ENCODE results near the gene DPF3.

Gene DPF3

GRCh38 chr14:72715215-72715849, 178.6 kb downstream of the DPF3 start:
- in situ Hi-C loops (cut with HindIII; ENCODE audit: low sequenced_read_pairs) = loop anchor here (5.0 kb wide), 1 partner anchor 38 kb away; no protein-coding TSS in a partner anchor
- H3K4me3 ChIP-seq (ENCODE audit: low read depth, low read length) = no peak overlapping the region
- no peak for DNase-seq (ENCODE audit: low read depth)
- TF ChIP-seq, protein P1, sequence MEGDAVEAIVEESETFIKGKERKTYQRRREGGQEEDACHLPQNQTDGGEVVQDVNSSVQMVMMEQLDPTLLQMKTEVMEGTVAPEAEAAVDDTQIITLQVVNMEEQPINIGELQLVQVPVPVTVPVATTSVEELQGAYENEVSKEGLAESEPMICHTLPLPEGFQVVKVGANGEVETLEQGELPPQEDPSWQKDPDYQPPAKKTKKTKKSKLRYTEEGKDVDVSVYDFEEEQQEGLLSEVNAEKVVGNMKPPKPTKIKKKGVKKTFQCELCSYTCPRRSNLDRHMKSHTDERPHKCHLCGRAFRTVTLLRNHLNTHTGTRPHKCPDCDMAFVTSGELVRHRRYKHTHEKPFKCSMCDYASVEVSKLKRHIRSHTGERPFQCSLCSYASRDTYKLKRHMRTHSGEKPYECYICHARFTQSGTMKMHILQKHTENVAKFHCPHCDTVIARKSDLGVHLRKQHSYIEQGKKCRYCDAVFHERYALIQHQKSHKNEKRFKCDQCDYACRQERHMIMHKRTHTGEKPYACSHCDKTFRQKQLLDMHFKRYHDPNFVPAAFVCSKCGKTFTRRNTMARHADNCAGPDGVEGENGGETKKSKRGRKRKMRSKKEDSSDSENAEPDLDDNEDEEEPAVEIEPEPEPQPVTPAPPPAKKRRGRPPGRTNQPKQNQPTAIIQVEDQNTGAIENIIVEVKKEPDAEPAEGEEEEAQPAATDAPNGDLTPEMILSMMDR (IDR thresholded peaks at IDR 0.05; ENCODE audit: low read depth, low read length, missing control alignments) = no peak

- H3K4me3 ChIP-seq (ENCODE audit: low read depth, low read length) = no peak overlapping the region
- no peak for DNase-seq (ENCODE audit: low read depth)
- TF ChIP-seq, protein P1 (IDR thresholded peaks at IDR 0.05; ENCODE audit: low read depth, low read length, missing control alignments) = no peak
- in situ Hi-C loops (cut with HindIII; ENCODE audit: low sequenced_read_pairs) = loop anchor here (5.0 kb wide), 1 partner anchor 38 kb away; no protein-coding TSS in a partner anchor
These were observed 179.1 kb downstream of the DPF3 start for GRCh38 chr14:72714871-72715214.

DNA sequence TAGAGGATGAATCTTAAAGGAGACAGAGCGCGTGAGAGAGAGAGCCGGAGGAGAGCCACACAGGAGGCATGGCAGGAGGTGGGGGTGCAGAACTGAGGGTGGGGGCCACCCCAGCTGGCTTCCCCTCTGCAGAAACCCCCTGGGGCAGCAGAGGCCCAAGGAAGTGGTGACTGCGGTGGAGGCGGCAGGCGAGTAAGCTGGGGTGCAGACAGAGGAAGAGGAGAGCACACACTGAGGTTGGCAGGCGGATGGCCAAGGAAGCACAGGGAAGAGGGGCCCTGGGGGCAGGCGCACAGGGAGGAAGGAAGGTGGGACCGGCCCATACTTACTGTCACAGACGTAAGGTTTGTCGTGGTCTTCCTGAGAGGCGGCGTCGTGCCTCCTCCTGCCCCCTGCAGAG, 179.8 kb downstream of the DPF3 start:
- in situ Hi-C loops (cut with HindIII; ENCODE audit: low sequenced_read_pairs) = no loop called here
- TF ChIP-seq, protein P1 (IDR thresholded peaks at IDR 0.05; ENCODE audit: low read depth, low read length, missing control alignments) = no peak
- H3K4me3 ChIP-seq (ENCODE audit: low read depth, low read length) = no peak overlapping the region
- no peak for DNase-seq (ENCODE audit: low read depth)

DNA sequence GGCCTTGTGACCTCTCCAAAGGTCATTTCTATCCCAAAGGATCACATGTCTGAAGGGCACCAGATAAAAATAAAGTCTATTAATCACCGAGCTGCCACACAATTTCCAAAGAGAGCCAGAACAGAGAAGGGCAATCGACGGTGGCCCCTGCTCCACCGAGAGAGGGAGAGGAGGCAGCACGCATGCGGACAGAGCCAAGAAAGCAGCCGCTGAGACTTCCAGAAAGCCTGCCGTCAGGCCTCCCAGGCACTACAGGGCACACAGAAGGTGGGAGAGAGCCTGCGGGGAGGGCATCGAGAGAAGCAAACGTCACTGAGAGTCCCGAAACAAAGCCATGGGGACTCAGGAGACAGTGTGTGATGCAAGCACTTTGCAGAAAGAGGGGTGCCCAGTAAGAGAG, 182.0 kb downstream of the DPF3 start:
- no peak for DNase-seq (ENCODE audit: low read depth)
- no peak overlapping the region for H3K4me3 ChIP-seq (ENCODE audit: low read depth, low read length)
- in situ Hi-C loops (cut with HindIII; ENCODE audit: low sequenced_read_pairs) = no loop called here
- TF ChIP-seq, protein P1 (IDR thresholded peaks at IDR 0.05; ENCODE audit: low read depth, low read length, missing control alignments) = no peak

GRCh38 chr14:72709916-72710611, 183.8 kb downstream of the DPF3 start:
- peak; percentile 16 for DNase-seq (ENCODE audit: low read depth)

DNA sequence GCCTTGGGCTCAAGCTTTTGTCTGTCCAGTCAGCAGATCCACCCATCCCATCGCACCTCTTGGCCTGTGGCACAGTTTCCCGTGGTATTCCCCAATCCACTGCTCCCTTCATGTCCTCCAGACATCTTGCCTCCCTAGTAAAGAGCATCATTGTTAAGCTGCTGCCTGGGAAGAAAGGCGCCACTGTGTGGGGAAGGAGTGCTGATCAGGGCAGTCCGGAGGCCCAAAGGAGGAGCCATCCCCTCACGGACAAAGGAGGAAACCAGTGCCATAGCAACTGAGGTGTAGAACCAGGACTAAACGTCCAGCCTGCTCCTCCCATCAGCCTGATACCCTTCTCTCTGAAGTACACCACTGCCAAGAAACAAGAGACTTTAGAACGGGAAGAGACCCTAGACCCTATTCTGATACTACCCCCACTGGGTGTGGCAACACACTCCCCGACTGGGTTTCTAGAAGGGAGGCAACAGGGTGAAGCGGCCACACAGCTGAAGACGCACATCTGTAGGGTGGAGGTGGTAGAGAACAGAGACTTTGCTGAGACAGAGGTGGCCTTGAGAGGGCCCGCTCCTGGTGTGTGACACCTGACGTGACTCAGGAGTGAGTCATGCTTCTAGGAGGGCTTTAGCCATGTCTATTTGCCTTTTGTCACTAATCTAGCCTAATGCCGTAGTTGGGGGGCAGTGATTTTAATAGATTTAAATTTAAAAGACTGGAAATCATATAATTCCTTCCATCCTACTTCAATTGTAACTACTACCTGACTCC, 185.0 kb downstream of the DPF3 start:
- no peak for DNase-seq (ENCODE audit: low read depth)

More at GRCh38 chr14:72709916-72710611, 183.8 kb downstream of the DPF3 start:
- TF ChIP-seq, protein P1 (IDR thresholded peaks at IDR 0.05; ENCODE audit: low read depth, low read length, missing control alignments) = no peak
- no peak overlapping the region for H3K4me3 ChIP-seq (ENCODE audit: low read depth, low read length)
- in situ Hi-C loops (cut with HindIII; ENCODE audit: low sequenced_read_pairs) = no loop called here

More for the DNA sequence above, 185.0 kb downstream of the DPF3 start:
- TF ChIP-seq, protein P1 (IDR thresholded peaks at IDR 0.05; ENCODE audit: low read depth, low read length, missing control alignments) = no peak
- H3K4me3 ChIP-seq (ENCODE audit: low read depth, low read length) = no peak overlapping the region
- in situ Hi-C loops (cut with HindIII; ENCODE audit: low sequenced_read_pairs) = no loop called here
